HEK293 (cell line): ENCODE measurements around the gene JAZF1.

ENCODE experiments used
- RBAK ChIP-seq: fragments of 450-650 bp; formaldehyde crosslinking; IDR thresholded peaks from 2 replicates; pipeline ENCODE4 v1.5.1; 2016; ENCODE audit warnings: missing biosample characterization, missing genetic modification characterization
- REST ChIP-seq: fragments of 450-650 bp; formaldehyde crosslinking; IDR thresholded peaks from 2 replicates; pipeline ENCODE4 v1.5.1; 2016; ENCODE audit warnings: missing biosample characterization, missing genetic modification characterization
- ZBTB21 ChIP-seq: fragments of 450-650 bp; formaldehyde crosslinking; IDR thresholded peaks from 2 replicates; pipeline ENCODE4 v1.5.1; 2017; ENCODE audit warnings: missing biosample characterization, missing genetic modification characterization
- ZBTB26 ChIP-seq: fragments of 450-650 bp; formaldehyde crosslinking; optimal IDR thresholded peaks from 2 replicates; pipeline ENCODE3; 2016; ENCODE audit warnings: missing biosample characterization, mild to moderate bottlenecking, missing genetic modification characterization
- ZNF133 ChIP-seq: fragments of 450-650 bp; formaldehyde crosslinking; IDR thresholded peaks from 2 replicates; pipeline ENCODE4 v1.5.1; 2016; ENCODE audit warnings: missing biosample characterization, missing genetic modification characterization
- ZNF366 ChIP-seq: fragments of 450-650 bp; formaldehyde crosslinking; conservative IDR thresholded peaks from 2 replicates; pipeline ENCODE4 v1.5.1; 2016; ENCODE audit warnings: missing biosample characterization, missing genetic modification characterization
- ZNF501 ChIP-seq: fragments of 450-650 bp; formaldehyde crosslinking; IDR thresholded peaks from 2 replicates; pipeline ENCODE4 v1.5.1; 2016; ENCODE audit warnings: missing biosample characterization, missing genetic modification characterization
- TF ChIP-seq, protein P1 (sequence below): fragments of 450-650 bp; formaldehyde crosslinking; IDR thresholded peaks from 2 replicates; pipeline ENCODE4 v1.5.1; 2016; ENCODE audit warnings: missing biosample characterization, missing genetic modification characterization
- TF ChIP-seq, protein P2 (sequence below): fragments of 450-650 bp; formaldehyde crosslinking; IDR thresholded peaks from 2 replicates; pipeline ENCODE4 v1.5.1; 2016; ENCODE audit warnings: missing biosample characterization, missing genetic modification characterization, low read depth

- TF ChIP-seq, protein P1, sequence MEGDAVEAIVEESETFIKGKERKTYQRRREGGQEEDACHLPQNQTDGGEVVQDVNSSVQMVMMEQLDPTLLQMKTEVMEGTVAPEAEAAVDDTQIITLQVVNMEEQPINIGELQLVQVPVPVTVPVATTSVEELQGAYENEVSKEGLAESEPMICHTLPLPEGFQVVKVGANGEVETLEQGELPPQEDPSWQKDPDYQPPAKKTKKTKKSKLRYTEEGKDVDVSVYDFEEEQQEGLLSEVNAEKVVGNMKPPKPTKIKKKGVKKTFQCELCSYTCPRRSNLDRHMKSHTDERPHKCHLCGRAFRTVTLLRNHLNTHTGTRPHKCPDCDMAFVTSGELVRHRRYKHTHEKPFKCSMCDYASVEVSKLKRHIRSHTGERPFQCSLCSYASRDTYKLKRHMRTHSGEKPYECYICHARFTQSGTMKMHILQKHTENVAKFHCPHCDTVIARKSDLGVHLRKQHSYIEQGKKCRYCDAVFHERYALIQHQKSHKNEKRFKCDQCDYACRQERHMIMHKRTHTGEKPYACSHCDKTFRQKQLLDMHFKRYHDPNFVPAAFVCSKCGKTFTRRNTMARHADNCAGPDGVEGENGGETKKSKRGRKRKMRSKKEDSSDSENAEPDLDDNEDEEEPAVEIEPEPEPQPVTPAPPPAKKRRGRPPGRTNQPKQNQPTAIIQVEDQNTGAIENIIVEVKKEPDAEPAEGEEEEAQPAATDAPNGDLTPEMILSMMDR (tag by site-specific recombination), result no peak
- TF ChIP-seq RBAK (tag by site-specific recombination) (no peak), REST (tag by site-specific recombination) (no peak), ZNF133 (tag by site-specific recombination) (no peak), ZNF501 (tag by site-specific recombination) (no peak), ZBTB26 (no peak), ZNF366 (no peak), ZBTB21 (tag by site-specific recombination) (no peak)
- TF ChIP-seq, protein P2, sequence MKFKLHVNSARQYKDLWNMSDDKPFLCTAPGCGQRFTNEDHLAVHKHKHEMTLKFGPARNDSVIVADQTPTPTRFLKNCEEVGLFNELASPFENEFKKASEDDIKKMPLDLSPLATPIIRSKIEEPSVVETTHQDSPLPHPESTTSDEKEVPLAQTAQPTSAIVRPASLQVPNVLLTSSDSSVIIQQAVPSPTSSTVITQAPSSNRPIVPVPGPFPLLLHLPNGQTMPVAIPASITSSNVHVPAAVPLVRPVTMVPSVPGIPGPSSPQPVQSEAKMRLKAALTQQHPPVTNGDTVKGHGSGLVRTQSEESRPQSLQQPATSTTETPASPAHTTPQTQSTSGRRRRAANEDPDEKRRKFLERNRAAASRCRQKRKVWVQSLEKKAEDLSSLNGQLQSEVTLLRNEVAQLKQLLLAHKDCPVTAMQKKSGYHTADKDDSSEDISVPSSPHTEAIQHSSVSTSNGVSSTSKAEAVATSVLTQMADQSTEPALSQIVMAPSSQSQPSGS (tag by site-specific recombination), result no peak
These were observed 213.0 kb downstream of the JAZF1 start for GRCh38 chr7:27967639-27968038.
